NAMALWA (cell line): Measurements from ENCODE around the gene SGIP1.
A peak's percentile ranks its signal among the peaks of the same experiment; 100 is the strongest.

ENCODE experiments used
- DNase-seq: peaks from one replicate; pipeline ENCODE4 v3.0.0-alpha.2; 2015; ENCODE audit warnings: low spot score

The SGIP1 gene, protein sequence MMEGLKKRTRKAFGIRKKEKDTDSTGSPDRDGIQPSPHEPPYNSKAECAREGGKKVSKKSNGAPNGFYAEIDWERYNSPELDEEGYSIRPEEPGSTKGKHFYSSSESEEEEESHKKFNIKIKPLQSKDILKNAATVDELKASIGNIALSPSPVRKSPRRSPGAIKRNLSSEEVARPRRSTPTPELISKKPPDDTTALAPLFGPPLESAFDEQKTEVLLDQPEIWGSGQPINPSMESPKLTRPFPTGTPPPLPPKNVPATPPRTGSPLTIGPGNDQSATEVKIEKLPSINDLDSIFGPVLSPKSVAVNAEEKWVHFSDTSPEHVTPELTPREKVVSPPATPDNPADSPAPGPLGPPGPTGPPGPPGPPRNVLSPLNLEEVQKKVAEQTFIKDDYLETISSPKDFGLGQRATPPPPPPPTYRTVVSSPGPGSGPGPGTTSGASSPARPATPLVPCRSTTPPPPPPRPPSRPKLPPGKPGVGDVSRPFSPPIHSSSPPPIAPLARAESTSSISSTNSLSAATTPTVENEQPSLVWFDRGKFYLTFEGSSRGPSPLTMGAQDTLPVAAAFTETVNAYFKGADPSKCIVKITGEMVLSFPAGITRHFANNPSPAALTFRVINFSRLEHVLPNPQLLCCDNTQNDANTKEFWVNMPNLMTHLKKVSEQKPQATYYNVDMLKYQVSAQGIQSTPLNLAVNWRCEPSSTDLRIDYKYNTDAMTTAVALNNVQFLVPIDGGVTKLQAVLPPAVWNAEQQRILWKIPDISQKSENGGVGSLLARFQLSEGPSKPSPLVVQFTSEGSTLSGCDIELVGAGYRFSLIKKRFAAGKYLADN

DNA sequence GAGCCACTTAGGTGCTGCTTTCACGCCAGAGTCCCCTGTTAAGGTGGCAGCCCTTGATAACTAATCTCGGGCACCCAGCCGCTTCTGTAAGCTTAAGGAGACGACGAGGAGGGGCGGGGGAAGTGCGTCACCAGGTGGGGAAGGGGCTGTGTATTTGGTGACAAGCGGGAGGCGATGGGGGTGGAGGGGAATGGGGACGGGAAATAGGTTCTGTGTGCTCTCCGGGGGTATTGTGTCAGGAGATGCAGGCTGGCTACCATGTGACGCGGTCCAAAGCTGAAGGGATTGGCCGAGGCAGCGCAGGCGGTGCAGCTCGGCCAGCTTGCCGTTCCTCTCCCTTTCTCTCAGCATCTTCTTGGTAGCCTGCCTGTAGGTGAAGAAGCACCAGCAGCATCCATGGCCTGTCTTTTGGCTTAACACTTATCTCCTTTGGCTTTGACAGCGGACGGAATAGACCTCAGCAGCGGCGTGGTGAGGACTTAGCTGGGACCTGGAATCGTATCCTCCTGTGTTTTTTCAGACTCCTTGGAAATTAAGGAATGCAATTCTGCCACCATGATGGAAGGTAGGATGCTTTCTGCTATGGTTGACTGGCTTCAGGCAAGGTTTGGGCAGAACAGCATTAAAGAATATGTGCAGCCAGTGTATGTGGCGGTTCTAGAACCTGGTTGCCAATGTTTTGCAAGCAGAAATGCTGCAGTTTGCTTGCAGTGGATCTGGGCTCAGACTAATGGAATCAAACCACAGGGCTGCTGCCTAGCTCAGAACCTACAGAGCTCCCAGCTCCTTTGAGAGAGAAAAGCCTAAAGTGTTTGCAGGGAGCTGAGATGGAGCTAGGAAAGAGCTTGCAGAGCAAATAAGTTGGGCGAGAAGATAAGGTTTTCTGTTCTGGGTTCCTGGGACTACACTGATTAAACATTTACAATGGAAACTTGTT lies at the start of gene SGIP1:
SGIP1 (plus strand) TSS at position 350 of the 937 bp plus-strand sequence; CDS start at position 556, 206 bp downstream.
- no peak for DNase-seq

DNA sequence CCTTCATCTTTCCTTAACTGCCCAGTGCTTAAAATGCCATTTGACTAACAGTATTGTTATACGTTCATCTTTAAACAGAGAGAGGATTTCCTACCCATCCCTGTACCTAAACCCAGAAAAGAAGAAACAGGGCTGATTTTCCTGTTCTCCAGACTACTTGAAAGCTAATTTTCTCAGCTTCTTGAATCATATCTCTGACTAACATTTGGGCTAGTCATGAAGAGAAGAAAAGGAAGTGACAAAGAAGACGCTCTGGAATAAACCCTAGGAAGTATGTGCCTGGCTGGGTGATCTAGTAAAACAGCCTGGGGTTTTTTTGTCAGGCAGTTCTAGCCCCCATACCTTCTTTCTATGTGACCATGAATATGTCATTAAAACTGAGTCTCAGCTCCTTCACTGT lies 44.8 kb upstream of the SGIP1 start:
- DNase-seq: no peak

DNA sequence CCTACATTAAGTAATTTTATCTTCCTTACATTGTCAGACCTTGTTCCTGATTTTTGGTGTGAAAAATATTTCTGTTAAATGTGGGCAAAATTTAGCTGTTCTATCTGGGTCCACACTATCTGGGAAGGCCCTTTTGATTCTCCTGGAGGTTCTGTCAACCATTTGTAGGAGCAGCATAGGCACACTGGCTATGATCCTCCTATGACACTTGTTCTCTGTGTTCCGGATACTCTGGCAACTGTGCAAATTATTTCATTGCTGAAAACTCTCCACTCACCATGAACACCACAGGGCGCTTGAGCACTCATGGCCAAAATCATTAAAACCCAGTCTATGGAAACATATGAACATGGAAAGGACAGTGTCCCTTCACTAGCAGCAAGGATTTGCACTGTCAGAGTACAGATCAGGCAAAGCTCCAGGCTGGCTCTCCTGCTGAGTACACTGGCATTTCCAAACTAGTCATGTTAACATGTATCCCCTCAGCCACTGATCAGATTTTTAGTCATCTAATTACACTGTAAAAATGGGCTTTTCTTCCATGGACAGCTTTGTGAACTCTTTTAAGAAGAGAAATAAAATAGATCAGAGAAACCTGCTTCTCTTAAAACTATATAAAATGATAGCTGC lies 43.9 kb upstream of the SGIP1 start:
- no peak for DNase-seq

DNA sequence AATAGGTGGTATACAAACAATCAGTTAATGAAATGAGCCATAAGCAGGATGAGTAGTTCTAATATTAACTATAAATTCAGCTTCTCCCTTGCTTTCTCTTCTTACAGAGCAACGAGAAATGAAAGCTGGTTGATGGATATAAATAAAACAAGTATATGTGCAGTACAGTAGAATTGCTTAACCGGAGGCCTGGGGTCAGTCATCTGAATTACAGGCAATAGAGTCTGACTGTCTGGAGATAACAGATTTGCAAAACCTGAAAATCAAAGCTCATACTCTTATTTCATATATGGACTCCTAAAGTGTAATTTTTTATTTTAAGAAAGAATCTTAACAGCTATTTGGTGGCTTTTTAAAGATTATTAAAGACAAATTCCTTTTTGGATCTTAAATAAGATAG lies 43.1 kb upstream of the SGIP1 start:
- peak; percentile 56 for DNase-seq

DNA sequence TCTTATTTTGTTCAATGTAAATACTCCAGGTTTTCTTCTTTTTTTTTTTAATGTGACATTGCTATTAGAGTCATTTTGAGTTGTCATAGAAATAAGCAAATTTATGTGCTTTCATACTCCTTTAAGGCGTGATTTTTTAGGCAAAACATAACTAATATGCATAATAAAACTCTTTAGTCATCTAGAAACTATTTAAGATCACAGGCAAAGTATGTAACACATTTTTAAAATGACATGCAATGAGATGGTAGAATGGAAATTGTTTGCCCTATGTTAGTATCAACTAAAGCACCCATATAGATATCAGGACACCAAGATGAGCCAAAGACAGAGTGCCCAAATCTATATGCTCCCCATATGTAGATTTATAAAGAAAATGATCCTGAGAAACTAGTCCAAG lies 41.5 kb upstream of the SGIP1 start:
- DNase-seq: no peak

DNA sequence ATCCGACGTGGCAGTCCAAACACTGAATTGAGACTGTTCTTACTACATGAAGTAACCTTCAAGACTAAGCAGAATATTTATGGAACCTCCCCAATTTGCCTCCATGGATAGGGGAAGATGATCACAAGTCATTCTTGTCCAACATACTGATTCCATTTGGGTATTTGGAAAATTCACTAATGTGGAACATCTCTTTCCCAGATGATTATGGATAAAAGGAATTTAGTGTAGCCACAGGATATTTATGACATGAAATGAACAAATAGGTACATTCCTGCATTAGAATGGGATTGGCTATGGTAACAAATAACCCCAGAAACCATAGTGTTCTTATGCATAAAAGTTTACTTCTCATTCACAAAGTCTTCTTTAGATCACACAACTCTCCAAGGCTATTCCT lies 40.2 kb upstream of the SGIP1 start:
- DNase-seq: no peak

DNA sequence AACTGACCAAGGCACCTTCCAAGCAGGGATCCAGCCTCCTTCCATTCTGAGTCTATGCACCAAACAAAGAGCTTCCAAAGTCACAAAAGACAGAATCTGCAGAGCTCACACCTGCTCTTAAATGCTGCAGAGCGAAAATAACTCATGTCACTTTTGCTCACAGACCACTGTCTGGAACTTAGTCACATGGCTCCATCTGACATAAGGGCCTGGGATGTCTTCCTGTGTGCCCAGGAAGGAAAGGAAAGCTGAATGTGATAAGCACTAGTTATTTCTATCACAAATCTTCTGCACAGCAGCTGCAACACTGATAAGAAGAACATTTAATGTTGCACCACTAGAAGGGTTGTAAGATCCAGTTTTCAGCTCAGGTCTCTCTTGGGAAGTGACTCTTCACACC lies 39.5 kb upstream of the SGIP1 start:
- DNase-seq: no peak

DNA sequence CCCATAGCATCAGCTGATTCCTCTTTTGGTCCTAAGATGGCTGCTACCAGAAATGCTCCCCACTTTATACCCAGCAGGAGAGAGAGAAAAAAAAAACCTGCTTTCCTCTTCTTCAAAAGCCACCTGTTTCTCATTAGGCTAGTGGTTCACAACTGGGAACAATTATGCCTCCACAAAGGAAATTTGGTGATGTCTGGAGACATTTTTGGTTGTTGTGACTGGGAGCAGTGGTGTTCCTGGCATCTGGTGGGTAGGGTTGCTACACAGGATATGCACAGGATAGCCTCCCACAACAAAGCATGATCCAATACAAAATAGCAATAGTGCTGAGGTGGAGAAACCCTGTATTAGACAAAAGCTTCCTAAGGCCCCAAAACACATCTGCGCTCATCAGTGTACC lies 38.5 kb upstream of the SGIP1 start:
- DNase-seq: no peak

DNA sequence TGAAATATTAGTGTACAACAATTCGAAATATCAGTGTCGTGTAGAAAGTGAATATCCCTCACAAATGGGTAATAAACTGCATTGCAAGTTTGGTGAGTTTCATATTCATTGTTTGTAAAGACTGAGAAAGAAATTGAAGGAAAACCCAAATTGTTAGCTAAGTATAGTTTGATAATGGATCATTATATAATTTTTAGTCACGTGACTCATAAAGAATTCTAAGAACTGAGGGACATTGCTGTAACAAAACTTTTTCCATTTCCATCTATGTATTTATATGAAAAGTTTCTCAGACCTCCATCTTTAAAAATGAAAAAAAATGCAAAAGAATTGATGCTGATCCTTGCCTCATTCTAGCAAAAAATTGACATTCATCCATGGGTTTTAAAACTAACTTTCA lies 36.0 kb upstream of the SGIP1 start:
- DNase-seq: no peak

DNA sequence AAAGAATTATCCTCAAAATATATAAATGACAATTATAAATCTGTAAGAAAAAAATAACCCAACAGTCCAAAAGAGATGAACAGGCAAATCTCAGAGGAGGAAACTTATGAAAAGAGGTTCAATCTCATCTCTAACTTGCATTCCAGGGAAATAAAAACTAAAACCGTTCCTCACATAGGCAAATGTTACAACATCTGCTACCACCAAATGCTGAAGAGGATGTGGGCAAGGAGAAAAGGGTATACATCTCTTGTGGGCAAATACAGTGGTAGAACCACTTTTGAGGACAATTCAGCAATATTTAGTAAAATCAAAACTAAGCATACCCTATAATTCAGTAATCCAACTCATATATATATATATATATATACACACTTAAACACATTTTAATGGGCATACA lies 33.7 kb upstream of the SGIP1 start:
- no peak for DNase-seq

DNA sequence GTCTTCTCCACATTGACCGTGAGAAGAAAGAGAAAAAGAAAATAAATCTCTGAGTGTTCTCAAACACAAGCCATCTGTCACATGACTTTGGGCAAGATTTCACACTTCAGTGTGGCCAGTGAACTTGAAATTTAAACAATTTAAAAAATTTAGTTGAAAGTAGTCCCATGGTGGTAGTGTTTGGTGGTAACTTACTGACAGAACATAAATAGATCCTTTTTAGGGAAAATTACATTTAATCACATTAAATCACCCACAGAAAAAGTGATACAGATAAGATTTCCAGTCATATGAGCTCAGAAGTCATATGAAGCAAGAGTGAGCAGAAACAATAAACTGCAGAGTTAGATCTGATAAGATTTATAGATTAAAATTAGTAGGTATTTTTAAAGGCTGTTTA lies 31.9 kb upstream of the SGIP1 start:
- DNase-seq: no peak

DNA sequence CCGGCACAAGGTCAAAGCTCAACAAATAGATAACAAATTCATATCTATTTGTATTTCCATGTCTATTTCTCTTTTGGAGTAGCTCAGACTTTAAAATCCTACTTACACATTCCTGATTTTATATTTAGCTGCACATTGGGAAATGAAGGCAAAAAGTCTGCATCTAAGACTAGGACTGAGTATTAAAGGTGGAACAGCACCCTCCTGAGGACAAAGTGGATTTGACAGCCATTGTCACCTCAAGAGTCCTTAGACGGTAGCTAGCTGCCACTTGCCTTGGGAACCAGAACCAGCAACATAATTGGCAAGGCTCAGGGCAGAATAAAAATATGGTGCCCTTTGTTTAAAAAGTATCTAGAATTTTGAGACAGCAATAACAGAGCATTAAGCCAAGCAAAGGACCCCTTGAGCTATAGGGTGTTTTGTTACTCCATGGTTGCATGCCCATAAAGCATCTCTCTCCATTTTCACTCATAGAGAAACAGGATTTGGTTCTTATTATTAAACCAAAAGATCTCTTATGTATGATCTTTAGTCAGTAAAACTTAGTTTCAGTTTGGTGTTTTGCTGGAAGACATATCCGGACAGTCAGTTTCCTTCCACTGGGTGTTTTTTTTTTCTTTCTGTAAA lies 30.0 kb upstream of the SGIP1 start:
- peak; percentile 74 for DNase-seq

DNA sequence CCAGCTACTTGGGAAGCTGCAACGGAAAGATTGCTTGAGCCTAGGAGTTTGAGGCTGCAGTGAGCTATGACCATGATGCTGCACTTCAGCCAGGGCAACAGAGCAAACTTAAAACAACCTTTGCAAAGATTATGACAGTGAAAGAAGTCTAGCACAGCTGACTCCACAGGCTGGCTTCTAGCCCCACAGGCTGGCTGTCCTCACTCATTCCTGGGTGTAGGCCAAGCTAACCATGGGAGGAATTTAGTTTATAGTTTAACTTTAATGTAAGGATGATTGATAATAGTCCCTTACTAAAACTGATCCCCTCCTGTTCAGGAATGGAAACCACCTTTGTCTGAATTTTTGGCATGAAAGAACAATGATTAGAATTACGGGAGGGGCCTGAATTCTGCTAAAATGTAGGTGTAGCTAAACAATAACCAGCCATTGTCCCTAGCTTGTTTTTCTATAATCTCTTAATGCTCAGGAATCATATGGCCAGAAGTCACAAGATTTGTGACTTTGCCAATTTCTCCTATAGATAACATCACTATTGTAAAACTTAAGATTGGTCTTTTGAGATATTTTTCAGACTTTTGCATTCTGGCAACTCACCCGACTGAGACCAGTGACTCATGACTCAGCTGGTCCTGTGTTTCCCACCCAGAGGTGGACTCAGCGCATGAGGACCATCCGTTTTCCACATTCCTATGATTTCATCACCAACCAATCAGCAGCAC lies 28.1 kb upstream of the SGIP1 start:
- no peak for DNase-seq

DNA sequence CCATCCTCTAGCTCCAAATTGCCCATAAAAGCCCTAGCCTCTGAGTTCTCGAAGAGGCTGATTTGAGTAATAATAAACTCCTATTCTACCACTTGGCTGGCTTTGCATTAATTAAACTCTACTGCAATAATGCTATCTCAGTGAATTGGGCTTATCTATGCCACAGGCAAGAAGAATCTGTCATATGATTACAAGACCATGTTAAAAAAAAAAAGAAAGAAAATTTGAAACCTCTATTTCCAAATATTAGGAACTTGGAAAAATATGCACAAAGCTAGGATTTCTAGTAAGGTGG lies 27.6 kb upstream of the SGIP1 start:
- DNase-seq: no peak

DNA sequence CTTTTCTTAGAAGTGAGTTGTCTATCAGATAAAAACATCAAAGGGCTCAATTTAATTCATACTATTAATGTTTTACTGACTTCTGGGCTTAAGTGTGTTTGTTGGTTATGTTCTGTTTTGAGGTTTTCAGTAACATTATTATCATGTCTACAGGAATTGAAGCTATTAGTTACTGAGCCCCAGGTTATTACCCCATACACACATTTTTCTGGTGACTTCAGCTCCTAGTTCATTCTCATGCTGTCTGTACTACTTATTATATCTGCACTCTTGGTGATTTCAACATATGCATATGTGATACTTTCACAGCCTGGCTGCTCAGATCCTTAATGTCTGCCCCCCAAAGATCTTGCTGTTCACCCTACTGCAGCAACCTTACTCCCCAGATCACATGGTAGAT lies 27.0 kb upstream of the SGIP1 start:
- no peak for DNase-seq

DNA sequence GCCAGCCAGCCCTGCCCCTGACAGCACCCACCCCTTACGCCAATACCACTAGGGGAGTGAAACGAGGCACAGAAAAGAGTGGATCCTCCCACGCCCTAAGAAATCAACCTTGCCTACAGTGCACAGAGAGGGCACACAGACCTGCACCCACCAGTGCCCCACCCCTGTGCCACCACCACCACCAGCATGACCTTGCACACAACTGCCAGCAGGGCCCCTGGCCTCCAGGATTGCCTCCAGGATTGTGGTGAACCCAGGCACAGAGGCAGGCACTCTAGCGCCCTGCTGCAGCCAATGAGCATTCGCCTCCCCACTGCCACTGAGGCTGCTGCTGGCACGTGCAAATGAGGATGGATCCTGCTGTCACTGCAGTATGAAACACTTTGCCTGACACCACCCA lies 23.5 kb upstream of the SGIP1 start:
- DNase-seq: no peak

DNA sequence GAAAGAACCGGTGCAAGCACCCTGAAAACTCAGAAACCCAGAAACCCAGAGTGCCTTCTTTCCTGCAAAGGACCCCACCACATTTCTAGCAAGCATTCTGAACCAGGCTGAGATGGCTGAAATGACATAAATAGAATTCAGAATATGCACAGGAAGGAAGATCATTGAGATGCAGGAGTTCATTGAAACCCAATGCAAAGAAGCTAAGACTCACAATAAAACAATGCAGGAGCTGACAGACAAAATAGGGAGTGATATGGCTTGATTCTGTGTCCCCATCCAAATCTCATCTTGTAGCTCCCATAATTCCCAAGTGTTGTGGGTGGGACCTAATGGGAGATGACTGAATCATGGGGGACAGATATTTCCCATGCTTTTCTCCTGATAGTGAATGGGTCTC lies 22.8 kb upstream of the SGIP1 start:
- no peak for DNase-seq

DNA sequence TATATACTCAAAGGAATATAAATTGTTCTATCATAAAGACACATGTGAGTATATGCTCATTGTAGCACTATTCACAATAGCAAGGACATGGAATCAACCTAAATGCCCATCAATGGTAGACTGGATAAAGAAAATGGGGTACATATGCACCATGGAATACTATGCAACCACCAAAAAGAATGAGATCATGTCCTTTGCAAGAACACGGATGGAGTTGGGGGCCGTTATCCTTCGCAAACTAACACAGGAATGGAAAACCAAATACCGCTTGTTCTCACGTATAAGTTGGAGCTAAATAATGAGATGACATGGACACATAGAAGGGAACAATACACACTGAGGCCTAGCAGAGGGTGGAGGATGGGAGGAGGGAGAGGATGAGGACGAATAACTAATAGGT lies 16.0 kb upstream of the SGIP1 start:
- DNase-seq: no peak

DNA sequence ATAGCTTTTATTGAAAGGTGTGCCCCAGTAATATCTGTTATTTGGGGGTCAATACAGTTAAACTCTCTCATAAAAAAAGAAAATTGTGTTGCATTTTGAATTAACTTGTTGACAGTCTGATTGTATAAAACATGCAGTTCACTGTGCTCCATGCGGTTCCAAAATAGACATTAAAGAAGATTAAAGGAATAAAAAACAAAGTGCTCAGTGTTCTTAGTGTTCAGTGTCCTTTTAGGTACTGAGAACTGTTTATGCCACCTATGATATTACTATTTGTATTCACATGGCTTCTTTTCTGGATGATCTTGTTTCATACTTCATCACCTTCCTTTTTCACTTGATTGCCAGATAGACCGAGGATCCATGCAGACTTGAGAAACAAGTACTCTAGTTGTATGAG lies 15.3 kb upstream of the SGIP1 start:
- DNase-seq: no peak

DNA sequence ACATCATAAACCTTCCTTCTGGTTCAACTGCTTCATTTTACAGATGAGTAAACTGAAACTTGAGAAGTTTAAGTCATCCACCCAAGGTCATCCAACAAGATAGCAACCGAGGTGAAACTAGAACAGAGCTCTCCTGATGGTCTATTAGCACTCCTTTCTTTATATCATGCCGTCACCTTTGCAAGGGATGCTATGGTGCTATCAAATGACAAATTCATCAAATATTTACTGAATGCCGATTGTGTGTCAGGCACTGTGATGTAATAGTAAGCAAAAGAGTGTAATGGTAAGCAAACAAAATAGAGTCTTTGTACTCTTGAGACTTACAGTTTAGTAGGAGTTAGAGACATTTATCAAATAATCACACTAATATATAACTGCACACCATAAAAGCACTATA lies 14.0 kb upstream of the SGIP1 start:
- no peak for DNase-seq

DNA sequence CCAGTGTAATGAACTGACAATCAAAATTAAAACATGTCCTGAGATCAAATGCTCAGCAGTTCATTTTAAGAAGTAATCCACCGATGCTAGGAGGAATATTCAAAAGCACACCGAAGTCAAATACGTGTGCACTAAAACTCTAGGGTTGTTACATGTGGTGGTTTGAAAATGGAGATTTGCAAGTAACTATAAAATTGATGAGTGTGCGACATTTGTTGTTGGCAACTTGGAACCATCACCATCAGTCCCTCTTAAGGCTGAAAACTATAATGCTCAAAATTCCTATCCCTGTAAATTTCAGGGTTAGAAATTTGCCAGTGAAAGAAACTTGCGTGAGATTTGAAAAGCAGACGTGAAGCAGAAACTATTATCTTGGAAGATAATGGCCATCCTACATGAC lies 13.3 kb upstream of the SGIP1 start:
- no peak for DNase-seq
